Chondrocyte (in vitro differentiated cells): Measurements from ENCODE around the gene SLC24A5. TPM values are rescaled to one million over a fixed set of nuclear protein-coding genes. Genes with fewer than 3 reads are reported as not detected.

Experiments used
- DNase-seq: peaks from one replicate; pipeline ENCODE4 v3.0.0; 2021; ENCODE audit warnings: mixed read lengths, low spot score
- H3K27ac Mint-ChIP-seq: one replicate; pipeline ENCODE4 v1.8.0; 2021; ENCODE audit warnings: mild to moderate bottlenecking, moderate library complexity, mixed read lengths; ENCODE audit not compliant: unreplicated experiment
- H3K27me3 Mint-ChIP-seq: 2 replicates; pipeline ENCODE4 v1.8.0; 2021; ENCODE audit warnings: low read depth, mixed read lengths
- H3K36me3 Mint-ChIP-seq: 2 replicates; pipeline ENCODE4 v1.8.0; 2021; ENCODE audit warnings: low read depth, mixed read lengths
- H3K4me1 Mint-ChIP-seq: 2 replicates; pipeline ENCODE4 v1.8.0; 2021; ENCODE audit warnings: low read depth, mild to moderate bottlenecking, mixed read lengths
- H3K4me3 Mint-ChIP-seq: one replicate; pipeline ENCODE4 v1.8.0; 2021; ENCODE audit warnings: mild to moderate bottlenecking, moderate library complexity, mixed read lengths; ENCODE audit not compliant: unreplicated experiment
- H3K9me3 Mint-ChIP-seq: 2 replicates; pipeline ENCODE4 v1.8.0; 2021; ENCODE audit warnings: low read depth, mixed read lengths
- CTCF ChIP-seq: fragments of 200-600 bp; sonication (generic); IDR thresholded peaks from 2 replicates; pipeline ENCODE4 v1.5.0; 2021; ENCODE audit warnings: antibody characterized with exemption, mild to moderate bottlenecking, moderate library complexity
- total RNA-seq: library from RNA; stranded (reverse); gene quantifications from 3 replicates; pipeline ENCODE4 v1.2.1, GENCODE V29; 2021

The SLC24A5 gene
- total RNA-seq, 1 donor from 2014 or later, result not detected

GRCh38 chr15:48186271-48186670 is 65.5 kb downstream of the SLC24A5 start:
- H3K36me3 Mint-ChIP-seq, result no peaks in the 10 kb centered on the region
- no peak for DNase-seq
- H3K27me3 Mint-ChIP-seq, result peaks cover 29% of the 10 kb centered on the region
- no peak overlapping the region for H3K4me3 Mint-ChIP-seq
- H3K4me1 Mint-ChIP-seq, result peaks cover 3% of the 10 kb centered on the region
- no peaks in the 10 kb centered on the region for H3K9me3 Mint-ChIP-seq
- no peak for TF ChIP-seq CTCF
- H3K27ac Mint-ChIP-seq, result no peak overlapping the region

- no peaks in the 10 kb centered on the region for H3K9me3 Mint-ChIP-seq
Observed at GRCh38 chr15:48190932-48191573, 70.3 kb downstream of the SLC24A5 start.

GRCh38 chr15:48191574-48192225 is 70.9 kb downstream of the SLC24A5 start, which contains the start of gene CTXN2:
Gene CTXN2, plus strand, starts transcription at chr15:48191665. Its CDS starts 9,636 bp downstream, at chr15:48201301.
- Mint-ChIP-seq H3K27ac (no peak within 1 kb of the TSS), H3K4me3 (no peak within 1 kb of the TSS), H3K4me1 (peaks cover 5% of the 10 kb centered on the region), H3K36me3 (no peaks in the 10 kb centered on the region), H3K9me3 (no peaks in the 10 kb centered on the region), H3K27me3 (peaks cover 25% of the 10 kb centered on the region)
- DNase-seq, result no peak
- no peak for TF ChIP-seq CTCF

More at GRCh38 chr15:48190932-48191573, 70.3 kb downstream of the SLC24A5 start:
- Mint-ChIP-seq H3K27me3 (peaks cover 25% of the 10 kb centered on the region), H3K4me3 (no peak overlapping the region), H3K4me1 (peaks cover 5% of the 10 kb centered on the region), H3K36me3 (no peaks in the 10 kb centered on the region), H3K27ac (no peak overlapping the region)
- DNase-seq, result no peak
- TF ChIP-seq CTCF, result no peak

Other genes with a start within 250 kb of the SLC24A5 start
- 16.3 to 22.6 TPM (median 20.5 TPM) in 3 replicates for gene MYEF2, start 57.3 kb downstream of the SLC24A5 start, total RNA-seq
- gene CTXN2, start 70.7 kb downstream of the SLC24A5 start, total RNA-seq, result not detected in 3 replicates
- not detected in 3 replicates for gene SLC12A1, start 85.3 kb downstream of the SLC24A5 start, total RNA-seq
- 71.0 to 111 TPM (median 71.5 TPM) in 3 replicates for gene DUT, start 210.4 kb downstream of the SLC24A5 start, total RNA-seq